Erythroblast (primary cell): ENCODE measurements around the gene HERC3.

Experiments
- GATA1 ChIP-seq: IDR thresholded peaks from 2 replicates; pipeline ENCODE4 v1.6.1; 2011; ENCODE audit warnings: low read depth, mild to moderate bottlenecking, control low read depth, low read length, moderate library complexity
- POLR2A ChIP-seq: IDR thresholded peaks from 2 replicates; pipeline ENCODE4 v1.6.1; 2011; ENCODE audit warnings: mild to moderate bottlenecking, low read length

DNA sequence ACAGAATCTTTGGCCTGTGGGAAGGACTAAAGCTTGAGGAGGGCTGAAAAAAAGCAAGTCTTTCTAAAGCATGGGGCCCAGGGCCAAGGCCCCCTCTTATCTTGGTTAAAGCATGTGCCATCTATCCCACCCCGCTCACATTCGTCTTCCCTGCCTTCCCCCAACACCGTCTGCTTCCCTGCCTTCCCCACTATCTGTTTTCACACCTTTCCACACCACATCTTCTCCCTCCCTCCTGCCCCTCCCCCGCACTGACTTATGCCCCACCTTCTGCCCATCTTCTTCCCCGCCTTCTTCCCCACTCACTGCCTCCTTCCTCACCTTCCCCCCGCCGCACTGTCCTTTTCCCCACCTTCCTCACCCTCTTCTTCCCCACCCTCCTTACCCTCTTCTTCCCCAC lies 106.2 kb downstream of the HERC3 start:
- TF ChIP-seq POLR2A (no peak), GATA1 (no peak)
